HG02588 (cell line): ENCODE data around the gene MATCAP1.

Experiments used
- ATAC-seq: cut with Tn5 transposase; IDR thresholded peaks from one replicate; pipeline ENCODE4 v1.9.1; 2021; ENCODE audit warnings: mild to moderate bottlenecking, moderate library complexity; ENCODE audit not compliant: unreplicated experiment

Gene MATCAP1

DNA sequence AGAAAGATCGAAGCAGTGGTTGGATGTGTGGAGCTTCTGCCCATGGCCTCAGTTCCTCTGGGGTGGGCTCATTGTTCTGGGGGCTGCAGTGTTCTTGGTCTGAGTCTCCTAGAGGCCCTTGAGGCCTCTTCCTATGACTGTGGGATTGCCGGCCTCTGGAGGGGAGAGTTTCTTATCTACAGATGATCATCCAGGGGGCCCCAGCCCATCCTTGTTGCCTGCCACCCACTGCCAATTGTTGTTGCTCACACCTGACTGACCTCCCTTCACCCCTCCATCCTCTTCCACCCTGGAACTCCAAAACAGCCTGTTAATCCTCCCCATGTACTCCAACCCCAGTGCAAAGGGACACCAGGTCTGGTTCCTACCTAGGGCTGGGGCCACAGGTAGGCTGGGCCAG, 38.8 kb downstream of the MATCAP1 start:
- no peak for ATAC-seq

GRCh38 chr16:67142342-67142741, 41.4 kb downstream of the MATCAP1 start:
- no peak for ATAC-seq

GRCh38 chr16:67141391-67141790, 42.4 kb downstream of the MATCAP1 start:
- no peak for ATAC-seq

GRCh38 chr16:67137605-67138004, 46.2 kb downstream of the MATCAP1 start:
- ATAC-seq: no peak

GRCh38 chr16:67129422-67129821, 54.3 kb downstream of the MATCAP1 start:
- no peak for ATAC-seq

GRCh38 chr16:67128887-67129286, 54.9 kb downstream of the MATCAP1 start:
- no peak for ATAC-seq

DNA sequence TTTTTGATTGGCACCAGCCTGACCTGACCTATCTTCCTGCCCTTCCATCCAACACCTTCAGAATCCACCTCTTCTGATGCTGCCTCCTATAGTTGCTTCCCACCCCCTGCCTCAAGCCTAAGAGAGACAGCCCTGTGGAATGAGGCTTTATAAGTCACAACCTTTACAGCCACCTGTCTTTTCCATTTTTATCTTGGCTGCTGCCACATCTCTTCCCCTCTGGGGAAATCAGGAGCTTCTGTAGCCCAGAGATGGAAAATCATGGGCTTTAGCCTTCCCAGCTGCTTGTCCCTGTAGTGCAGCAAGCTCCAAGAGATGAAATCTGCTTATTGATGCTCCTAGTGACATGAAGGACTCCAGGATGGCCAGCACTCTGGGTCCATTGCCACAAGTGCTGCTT, 55.3 kb downstream of the MATCAP1 start:
- no peak for ATAC-seq
